Neural crest cell (in vitro differentiated cells): Measurements from ENCODE around the gene FAM170B. TPM values are rescaled to one million over a fixed set of nuclear protein-coding genes. Genes with fewer than 3 reads are reported as not detected.
A peak's percentile ranks its signal among the peaks of the same experiment; 100 is the strongest.

Source experiments
- DNase-seq: peaks from one replicate; pipeline ENCODE4 v3.0.0; 2021; ENCODE audit warnings: low read depth, mixed read lengths, low spot score
- H3K27ac Mint-ChIP-seq: one replicate; pipeline ENCODE4 v1.8.0; 2021; ENCODE audit warnings: mild to moderate bottlenecking, mixed read lengths; ENCODE audit not compliant: unreplicated experiment
- H3K27me3 Mint-ChIP-seq: 2 replicates; pipeline ENCODE4 v1.8.0; 2021; ENCODE audit warnings: low read depth, mild to moderate bottlenecking, mixed read lengths
- H3K36me3 Mint-ChIP-seq: 2 replicates; pipeline ENCODE4 v1.8.0; 2021; ENCODE audit warnings: low read depth, mild to moderate bottlenecking, mixed read lengths
- H3K4me1 Mint-ChIP-seq: 2 replicates; pipeline ENCODE4 v1.8.0; 2021; ENCODE audit warnings: mixed read lengths
- H3K4me3 Mint-ChIP-seq: one replicate; pipeline ENCODE4 v1.8.0; 2021; ENCODE audit warnings: mild to moderate bottlenecking, mixed read lengths
- H3K9me3 Mint-ChIP-seq: 2 replicates; pipeline ENCODE4 v1.8.0; 2021; ENCODE audit warnings: mixed read lengths
- total RNA-seq: library from RNA; stranded (reverse); gene quantifications from 2 replicates; pipeline ENCODE4 v1.2.1, GENCODE V29; 2021
- TF ChIP-seq, protein P1 (sequence below): fragments of 200-600 bp; sonication (generic); conservative IDR thresholded peaks from 2 replicates; pipeline ENCODE4 v1.5.0; 2021; ENCODE audit warnings: antibody characterized with exemption, mild to moderate bottlenecking

FAM170B gene
- total RNA-seq, 1 donor from 2014 or later, result not detected

DNA sequence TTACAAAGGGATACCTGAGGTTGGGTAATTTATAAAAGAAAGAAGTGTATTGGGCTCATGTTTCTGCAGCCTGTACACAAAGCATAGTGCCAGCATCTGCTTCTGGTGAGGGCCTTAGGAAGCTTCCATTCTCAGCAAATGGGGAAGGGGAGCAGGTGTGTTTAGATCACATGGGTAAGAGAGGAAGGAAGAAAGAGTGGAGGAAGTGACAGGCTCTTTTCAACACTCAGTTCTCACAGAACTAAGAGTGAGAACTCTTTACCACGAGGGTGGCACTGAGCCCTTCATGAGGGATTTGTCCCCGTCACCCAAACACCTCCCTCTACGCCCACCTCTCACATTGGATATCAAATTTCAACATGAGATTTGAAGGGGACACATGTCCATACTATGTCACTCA, 506 bp upstream of the FAM170B start:
- Mint-ChIP-seq H3K4me3 (no peak overlapping the region), H3K27ac (peak overlapping the region; percentile 48), H3K4me1 (peaks cover 3% of the 10 kb centered on the region), H3K36me3 (no peaks in the 10 kb centered on the region), H3K27me3 (no peaks in the 10 kb centered on the region), H3K9me3 (peaks cover 7% of the 10 kb centered on the region)
- TF ChIP-seq, protein P1, sequence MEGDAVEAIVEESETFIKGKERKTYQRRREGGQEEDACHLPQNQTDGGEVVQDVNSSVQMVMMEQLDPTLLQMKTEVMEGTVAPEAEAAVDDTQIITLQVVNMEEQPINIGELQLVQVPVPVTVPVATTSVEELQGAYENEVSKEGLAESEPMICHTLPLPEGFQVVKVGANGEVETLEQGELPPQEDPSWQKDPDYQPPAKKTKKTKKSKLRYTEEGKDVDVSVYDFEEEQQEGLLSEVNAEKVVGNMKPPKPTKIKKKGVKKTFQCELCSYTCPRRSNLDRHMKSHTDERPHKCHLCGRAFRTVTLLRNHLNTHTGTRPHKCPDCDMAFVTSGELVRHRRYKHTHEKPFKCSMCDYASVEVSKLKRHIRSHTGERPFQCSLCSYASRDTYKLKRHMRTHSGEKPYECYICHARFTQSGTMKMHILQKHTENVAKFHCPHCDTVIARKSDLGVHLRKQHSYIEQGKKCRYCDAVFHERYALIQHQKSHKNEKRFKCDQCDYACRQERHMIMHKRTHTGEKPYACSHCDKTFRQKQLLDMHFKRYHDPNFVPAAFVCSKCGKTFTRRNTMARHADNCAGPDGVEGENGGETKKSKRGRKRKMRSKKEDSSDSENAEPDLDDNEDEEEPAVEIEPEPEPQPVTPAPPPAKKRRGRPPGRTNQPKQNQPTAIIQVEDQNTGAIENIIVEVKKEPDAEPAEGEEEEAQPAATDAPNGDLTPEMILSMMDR, result no peak
- no peak for DNase-seq

DNA sequence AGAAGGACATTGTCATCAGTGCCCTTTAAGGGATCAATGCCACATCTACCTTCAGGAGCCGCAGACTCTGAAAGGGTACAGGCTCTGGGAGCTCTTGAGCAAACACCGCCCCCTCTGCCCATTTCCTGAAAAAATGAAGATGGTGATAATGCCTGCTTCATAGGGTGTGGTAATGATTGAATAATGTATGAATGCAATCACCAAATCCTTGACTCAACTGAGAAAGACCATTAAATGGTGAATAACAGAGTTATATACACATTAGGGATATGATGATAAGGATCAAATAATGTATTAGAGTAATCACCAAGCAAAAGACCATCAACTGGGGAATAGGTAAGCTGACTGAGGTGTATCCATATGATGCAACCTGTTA, 1.5 kb downstream of the FAM170B start:
- no peak for DNase-seq
- no peak overlapping the region for H3K27ac Mint-ChIP-seq
- H3K4me1 Mint-ChIP-seq, result peaks cover 3% of the 10 kb centered on the region
- TF ChIP-seq, protein P1, result no peak
- H3K4me3 Mint-ChIP-seq, result no peak overlapping the region
- no peaks in the 10 kb centered on the region for H3K36me3 Mint-ChIP-seq
- H3K9me3 Mint-ChIP-seq, result peaks cover 7% of the 10 kb centered on the region
- H3K27me3 Mint-ChIP-seq, result no peaks in the 10 kb centered on the region

DNA sequence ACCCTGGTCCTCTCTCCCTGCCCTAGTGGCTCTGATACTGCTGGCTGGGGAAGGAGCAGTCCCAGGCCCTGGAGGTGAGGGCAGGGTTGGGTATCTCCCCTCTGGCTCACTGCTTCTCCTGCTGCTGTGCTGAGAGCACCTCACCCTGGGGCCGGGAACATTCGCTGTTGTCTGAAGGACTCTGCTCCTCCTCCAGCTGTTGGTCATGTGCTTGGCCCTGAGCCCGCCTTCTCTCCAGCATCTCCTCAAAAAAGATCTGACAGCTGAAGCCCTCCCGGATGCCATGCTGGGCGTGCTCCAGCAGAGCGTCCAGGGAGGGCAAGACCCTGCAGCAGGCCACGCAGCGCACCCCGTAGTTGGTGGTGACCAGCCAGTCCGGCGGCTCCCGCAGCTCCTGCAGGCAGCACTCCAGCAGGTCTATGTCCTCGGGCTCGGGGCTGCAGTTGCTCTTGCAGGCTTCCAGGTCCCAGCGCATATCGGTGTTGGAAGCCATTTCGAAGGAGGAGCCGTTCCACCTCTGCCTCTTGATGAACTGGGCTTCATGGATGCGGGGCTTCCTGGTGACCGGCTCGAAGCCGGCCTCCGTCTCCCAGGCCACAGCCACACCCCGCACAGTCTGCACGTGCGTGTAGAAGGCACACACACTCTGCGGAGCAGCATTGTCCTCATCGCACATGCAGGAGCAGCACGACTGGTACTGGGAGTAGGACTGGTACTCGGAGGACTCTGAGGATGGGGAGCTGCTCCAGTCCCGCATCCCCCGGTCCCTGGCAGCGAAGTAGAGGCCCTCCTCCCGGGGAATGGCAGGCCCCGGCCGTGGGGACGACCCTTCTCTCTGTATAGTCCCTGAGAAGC, 2.1 kb downstream of the FAM170B start:
- Mint-ChIP-seq H3K36me3 (no peaks in the 10 kb centered on the region), H3K27me3 (no peaks in the 10 kb centered on the region), H3K4me3 (no peak overlapping the region), H3K4me1 (peaks cover 3% of the 10 kb centered on the region), H3K27ac (no peak overlapping the region), H3K9me3 (peaks cover 5% of the 10 kb centered on the region)
- TF ChIP-seq, protein P1, result no peak
- no peak for DNase-seq

DNA sequence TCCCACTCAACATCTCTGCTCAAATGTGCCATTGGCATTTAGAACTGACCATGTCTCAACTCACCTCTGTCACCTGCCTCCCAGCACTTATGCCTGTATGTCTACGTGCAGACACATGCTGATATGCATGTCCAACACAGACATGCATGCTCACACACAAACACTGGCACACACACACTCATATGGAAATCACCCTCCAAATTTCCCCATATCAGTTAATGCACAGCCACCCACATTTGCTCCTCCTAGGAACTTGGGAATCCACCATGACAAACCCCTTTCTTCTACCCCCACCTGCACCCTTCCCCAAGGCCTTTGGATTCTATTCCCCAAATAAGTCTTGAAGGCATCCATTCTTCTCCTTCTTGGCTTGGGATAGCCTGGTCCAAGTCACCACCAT, 4.4 kb downstream of the FAM170B start:
- Mint-ChIP-seq H3K9me3 (peaks cover 2% of the 10 kb centered on the region), H3K27me3 (no peaks in the 10 kb centered on the region), H3K36me3 (peaks cover 2% of the 10 kb centered on the region), H3K4me3 (no peak overlapping the region), H3K27ac (no peak overlapping the region), H3K4me1 (no peaks in the 10 kb centered on the region)
- TF ChIP-seq, protein P1, result no peak
- no peak for DNase-seq

DNA sequence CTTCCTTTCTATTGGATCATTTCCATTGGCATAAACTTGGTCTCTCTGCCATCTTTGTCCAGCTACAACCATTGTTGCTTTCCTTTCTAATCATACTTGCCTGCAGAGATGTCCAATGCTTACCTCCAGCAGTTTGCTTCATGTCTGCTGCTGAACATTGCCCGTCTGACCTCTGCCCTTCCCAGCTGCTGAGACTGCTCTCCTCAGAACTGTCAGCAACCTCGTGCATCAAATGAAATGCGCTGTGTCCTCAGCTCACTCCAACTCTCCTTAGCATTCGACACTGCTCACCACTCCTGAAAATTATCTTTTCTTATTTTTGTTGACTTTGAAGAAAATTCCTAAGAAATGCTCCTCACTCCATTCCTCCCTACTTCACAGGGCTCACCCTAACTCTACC, 5.0 kb downstream of the FAM170B start:
- Mint-ChIP-seq H3K9me3 (peaks cover 4% of the 10 kb centered on the region), H3K4me1 (no peaks in the 10 kb centered on the region), H3K27ac (no peak overlapping the region), H3K4me3 (no peak overlapping the region), H3K36me3 (peaks cover 4% of the 10 kb centered on the region), H3K27me3 (no peaks in the 10 kb centered on the region)
- no peak for DNase-seq
- TF ChIP-seq, protein P1, result no peak
